Measurements from ENCODE around the gene CEP128.

CEP128 gene

GRCh38 chr14:80906336-80906735, 35.2 kb downstream of the CEP128 start:
- no CpG with 5 or more reads among the region's 1 CpG for WGBS (ENCODE audit: extremely low coverage, insufficient coverage, insufficient read length)
- no peak overlapping the region for H2AFZ ChIP-seq (ENCODE audit: insufficient read depth, low read length, poor library complexity)
- no peak overlapping the region for H3K23ac ChIP-seq (ENCODE audit: low read length)
- H4K91ac ChIP-seq (ENCODE audit: low read depth, low read length), result no peak overlapping the region
- H2AK5ac ChIP-seq (ENCODE audit: low read length), result no peak overlapping the region
- H3K79me1 ChIP-seq (ENCODE audit: low read length), result no peaks in the 10 kb centered on the region
- H3K9me3 ChIP-seq (ENCODE audit: insufficient read depth, low read depth, low read length), result no peaks in the 10 kb centered on the region
- H3K14ac ChIP-seq (ENCODE audit: low read length), result no peak overlapping the region
- no peak overlapping the region for H4K8ac ChIP-seq (ENCODE audit: low read depth, low read length)
- no peak overlapping the region for H3K18ac ChIP-seq (ENCODE audit: low read length)
- H3K27ac ChIP-seq (ENCODE audit: low read depth, low read length), result no peak overlapping the region
- no peak overlapping the region for H2BK5ac ChIP-seq (ENCODE audit: low read depth, low read length, poor library complexity)
- no peak overlapping the region for H2BK12ac ChIP-seq (ENCODE audit: low read length)
- no peak overlapping the region for H2BK120ac ChIP-seq (ENCODE audit: insufficient read depth, low read length, poor library complexity)
- H3K9ac ChIP-seq (ENCODE audit: low read length), result no peak overlapping the region
- no peaks in the 10 kb centered on the region for H3K79me2 ChIP-seq (ENCODE audit: control insufficient read depth, insufficient read depth, low read length, poor library complexity)
- H3K4me1 ChIP-seq (ENCODE audit: control insufficient read depth in 1 of 2, insufficient read depth in 2 of 2, low read length in 2 of 2), result no peaks in the 10 kb centered on the region
- H3K4me2 ChIP-seq (ENCODE audit: low read length), result no peak overlapping the region
- H4K12ac ChIP-seq (ENCODE audit: low read depth, low read length), result no peak overlapping the region
- peaks cover 0 to 1% of the 10 kb centered on the region in 2 experiments for H3K36me3 ChIP-seq (ENCODE audit: control insufficient read depth in 1 of 2, insufficient read depth in 2 of 2, low read length in 2 of 2)
- H3K27me3 ChIP-seq (ENCODE audit: insufficient read depth, low read length), result no peaks in the 10 kb centered on the region
- DNase-seq, result no peak
- H3K4me3 ChIP-seq (ENCODE audit: low read depth, low read length), result no peak overlapping the region
- no peak overlapping the region for H3K4ac ChIP-seq (ENCODE audit: low read depth, low read length)

DNA sequence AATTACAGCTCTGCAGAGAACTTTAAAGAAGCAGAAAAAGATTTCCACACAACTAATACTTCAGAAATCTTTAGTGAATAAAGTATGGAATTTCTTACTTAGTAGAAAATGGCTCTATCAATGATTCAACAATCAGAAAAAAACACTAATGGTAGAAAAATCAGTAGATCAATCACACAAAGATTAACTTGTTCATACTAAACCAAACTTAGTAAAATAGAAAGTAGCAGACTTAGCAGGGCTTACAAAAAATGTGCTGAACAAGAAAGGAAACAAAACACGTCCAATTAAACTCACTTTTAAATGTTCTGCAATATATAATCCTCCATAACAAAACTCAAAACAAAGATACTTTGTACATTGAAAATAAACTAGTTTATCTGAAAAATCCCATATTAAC, 38.9 kb downstream of the CEP128 start:
- no peak overlapping the region for H2BK12ac ChIP-seq (ENCODE audit: low read length)
- H2AK5ac ChIP-seq (ENCODE audit: low read length), result no peak overlapping the region
- H3K4me3 ChIP-seq (ENCODE audit: low read depth, low read length), result no peak overlapping the region
- peaks cover 0 to 1% of the 10 kb centered on the region in 2 experiments for H3K36me3 ChIP-seq (ENCODE audit: control insufficient read depth in 1 of 2, insufficient read depth in 2 of 2, low read length in 2 of 2)
- DNase-seq, result no peak
- no peak overlapping the region for H3K9ac ChIP-seq (ENCODE audit: low read length)
- no peak overlapping the region for H3K23ac ChIP-seq (ENCODE audit: low read length)
- H2BK120ac ChIP-seq (ENCODE audit: insufficient read depth, low read length, poor library complexity), result no peak overlapping the region
- no peaks in the 10 kb centered on the region for H3K9me3 ChIP-seq (ENCODE audit: insufficient read depth, low read depth, low read length)
- H3K27me3 ChIP-seq (ENCODE audit: insufficient read depth, low read length), result no peaks in the 10 kb centered on the region
- no peak overlapping the region for H4K8ac ChIP-seq (ENCODE audit: low read depth, low read length)
- H4K91ac ChIP-seq (ENCODE audit: low read depth, low read length), result no peak overlapping the region
- no peak overlapping the region for H3K4me2 ChIP-seq (ENCODE audit: low read length)
- H3K79me2 ChIP-seq (ENCODE audit: control insufficient read depth, insufficient read depth, low read length, poor library complexity), result no peaks in the 10 kb centered on the region
- no peak overlapping the region for H2AFZ ChIP-seq (ENCODE audit: insufficient read depth, low read length, poor library complexity)
- H3K4ac ChIP-seq (ENCODE audit: low read depth, low read length), result no peak overlapping the region
- H3K14ac ChIP-seq (ENCODE audit: low read length), result no peak overlapping the region
- no peak overlapping the region for H2BK5ac ChIP-seq (ENCODE audit: low read depth, low read length, poor library complexity)
- no peak overlapping the region for H4K12ac ChIP-seq (ENCODE audit: low read depth, low read length)
- H3K4me1 ChIP-seq (ENCODE audit: control insufficient read depth in 1 of 2, insufficient read depth in 2 of 2, low read length in 2 of 2), result no peaks in the 10 kb centered on the region
- H3K79me1 ChIP-seq (ENCODE audit: low read length), result no peaks in the 10 kb centered on the region
- WGBS (ENCODE audit: extremely low coverage, insufficient coverage, insufficient read length), result no CpG with 5 or more reads among the region's 1 CpG
- no peak overlapping the region for H3K18ac ChIP-seq (ENCODE audit: low read length)
- no peak overlapping the region for H3K27ac ChIP-seq (ENCODE audit: low read depth, low read length)

DNA sequence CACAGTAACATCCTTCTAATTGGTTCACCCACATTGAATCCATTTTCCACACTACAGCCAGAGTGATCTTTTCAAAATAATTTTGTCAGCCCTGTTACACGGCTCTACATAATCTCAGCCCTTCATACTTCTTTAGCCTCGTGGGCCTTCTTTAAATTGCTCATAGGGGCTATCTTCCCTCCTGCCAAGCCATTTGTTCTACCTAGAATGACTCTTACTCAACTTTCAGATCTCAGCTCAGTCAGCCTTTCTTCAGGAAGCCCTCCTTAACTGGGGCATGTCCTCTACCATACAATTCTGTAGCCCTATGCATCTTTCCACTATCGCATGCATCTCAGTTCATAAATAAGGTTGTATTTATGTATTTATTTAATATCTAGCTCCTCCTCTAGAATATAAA, 39.7 kb downstream of the CEP128 start:
- Histone ChIP-seq H3K79me1 (ENCODE audit: low read length) (no peaks in the 10 kb centered on the region), H3K18ac (ENCODE audit: low read length) (no peak overlapping the region), H3K4ac (ENCODE audit: low read depth, low read length) (no peak overlapping the region), H3K27ac (ENCODE audit: low read depth, low read length) (no peak overlapping the region), H3K9me3 (ENCODE audit: insufficient read depth, low read depth, low read length) (no peaks in the 10 kb centered on the region), H4K91ac (ENCODE audit: low read depth, low read length) (no peak overlapping the region), H3K14ac (ENCODE audit: low read length) (no peak overlapping the region), H3K36me3 (ENCODE audit: control insufficient read depth in 1 of 2, insufficient read depth in 2 of 2, low read length in 2 of 2) (no peaks in the 10 kb centered on the region), H3K79me2 (ENCODE audit: control insufficient read depth, insufficient read depth, low read length, poor library complexity) (no peaks in the 10 kb centered on the region), H2BK12ac (ENCODE audit: low read length) (no peak overlapping the region), H2BK5ac (ENCODE audit: low read depth, low read length, poor library complexity) (no peak overlapping the region), H3K23ac (ENCODE audit: low read length) (no peak overlapping the region), H2AK5ac (ENCODE audit: low read length) (no peak overlapping the region), H3K9ac (ENCODE audit: low read length) (no peak overlapping the region), H3K4me3 (ENCODE audit: low read depth, low read length) (no peak overlapping the region), H2AFZ (ENCODE audit: insufficient read depth, low read length, poor library complexity) (no peak overlapping the region), H4K12ac (ENCODE audit: low read depth, low read length) (no peak overlapping the region), H3K27me3 (ENCODE audit: insufficient read depth, low read length) (no peaks in the 10 kb centered on the region), H4K8ac (ENCODE audit: low read depth, low read length) (no peak overlapping the region), H2BK120ac (ENCODE audit: insufficient read depth, low read length, poor library complexity) (no peak overlapping the region), H3K4me2 (ENCODE audit: low read length) (no peak overlapping the region), H3K4me1 (ENCODE audit: control insufficient read depth in 1 of 2, insufficient read depth in 2 of 2, low read length in 2 of 2) (no peaks in the 10 kb centered on the region)
- DNase-seq, result no peak
- WGBS (ENCODE audit: extremely low coverage, insufficient coverage, insufficient read length), result no CpG with 5 or more reads among the region's 3 CpGs

DNA sequence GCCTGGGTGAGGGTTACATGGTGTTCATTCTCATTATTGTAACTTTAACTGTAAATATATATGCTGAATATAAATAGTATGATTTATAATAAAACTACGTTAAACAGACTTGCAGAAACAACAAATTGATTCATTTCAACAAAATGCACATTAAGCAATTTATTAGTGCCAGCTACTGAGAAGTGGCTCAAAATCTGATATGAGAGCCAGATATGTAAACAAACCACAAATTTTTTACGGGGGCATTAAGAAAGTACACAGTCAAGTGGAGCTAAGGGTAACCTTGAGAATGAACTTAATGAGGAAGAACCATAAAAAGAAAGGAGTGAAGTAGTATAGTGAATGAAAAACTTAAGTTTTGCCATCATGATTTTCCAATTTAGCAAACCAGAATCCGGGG, 40.3 kb downstream of the CEP128 start:
- H2BK5ac ChIP-seq (ENCODE audit: low read depth, low read length, poor library complexity), result no peak overlapping the region
- no peak overlapping the region for H3K4ac ChIP-seq (ENCODE audit: low read depth, low read length)
- no peak overlapping the region for H4K91ac ChIP-seq (ENCODE audit: low read depth, low read length)
- H2AFZ ChIP-seq (ENCODE audit: insufficient read depth, low read length, poor library complexity), result no peak overlapping the region
- no peaks in the 10 kb centered on the region for H3K27me3 ChIP-seq (ENCODE audit: insufficient read depth, low read length)
- H3K79me2 ChIP-seq (ENCODE audit: control insufficient read depth, insufficient read depth, low read length, poor library complexity), result no peaks in the 10 kb centered on the region
- no peaks in the 10 kb centered on the region for H3K9me3 ChIP-seq (ENCODE audit: insufficient read depth, low read depth, low read length)
- H3K4me2 ChIP-seq (ENCODE audit: low read length), result no peak overlapping the region
- no peak overlapping the region for H2BK120ac ChIP-seq (ENCODE audit: insufficient read depth, low read length, poor library complexity)
- no peak overlapping the region for H2AK5ac ChIP-seq (ENCODE audit: low read length)
- H2BK12ac ChIP-seq (ENCODE audit: low read length), result no peak overlapping the region
- H3K14ac ChIP-seq (ENCODE audit: low read length), result no peak overlapping the region
- H3K4me1 ChIP-seq (ENCODE audit: control insufficient read depth in 1 of 2, insufficient read depth in 2 of 2, low read length in 2 of 2), result no peaks in the 10 kb centered on the region
- no peak for DNase-seq
- H3K27ac ChIP-seq (ENCODE audit: low read depth, low read length), result no peak overlapping the region
- no peak overlapping the region for H3K23ac ChIP-seq (ENCODE audit: low read length)
- H3K9ac ChIP-seq (ENCODE audit: low read length), result no peak overlapping the region
- no peaks in the 10 kb centered on the region for H3K36me3 ChIP-seq (ENCODE audit: control insufficient read depth in 1 of 2, insufficient read depth in 2 of 2, low read length in 2 of 2)
- no peak overlapping the region for H3K18ac ChIP-seq (ENCODE audit: low read length)
- H4K12ac ChIP-seq (ENCODE audit: low read depth, low read length), result no peak overlapping the region
- H3K4me3 ChIP-seq (ENCODE audit: low read depth, low read length), result no peak overlapping the region
- no CpG with 5 or more reads among the region's 3 CpGs for WGBS (ENCODE audit: extremely low coverage, insufficient coverage, insufficient read length)
- H4K8ac ChIP-seq (ENCODE audit: low read depth, low read length), result no peak overlapping the region
- H3K79me1 ChIP-seq (ENCODE audit: low read length), result no peaks in the 10 kb centered on the region
